ENCODE results near the gene KANSL1.

The KANSL1 gene

GRCh38 chr17:46059486-46059885 lies 133.7 kb downstream of the KANSL1 start:
- no peak for TF ChIP-seq CTCF (IDR thresholded peaks at IDR 0.05)

GRCh38 chr17:46057366-46057765 lies 135.9 kb downstream of the KANSL1 start:
- TF ChIP-seq CTCF (IDR thresholded peaks at IDR 0.05): no peak

GRCh38 chr17:46056800-46057304 lies 136.4 kb downstream of the KANSL1 start:
- no peak for TF ChIP-seq CTCF (IDR thresholded peaks at IDR 0.05)

- TF ChIP-seq CTCF (IDR thresholded peaks at IDR 0.05): no peak
These were observed 139.2 kb downstream of the KANSL1 start for GRCh38 chr17:46053911-46054534.

GRCh38 chr17:46049656-46050055 lies 143.6 kb downstream of the KANSL1 start:
- no peak for TF ChIP-seq CTCF (IDR thresholded peaks at IDR 0.05)

- TF ChIP-seq CTCF (IDR thresholded peaks at IDR 0.05): no peak
These were observed 145.4 kb downstream of the KANSL1 start for GRCh38 chr17:46047856-46048255.

- no peak for TF ChIP-seq CTCF (IDR thresholded peaks at IDR 0.05)
These were observed 145.8 kb downstream of the KANSL1 start for GRCh38 chr17:46047398-46047797.

- TF ChIP-seq CTCF (IDR thresholded peaks at IDR 0.05): no peak
These were observed 146.3 kb downstream of the KANSL1 start for GRCh38 chr17:46046957-46047356.
